ENCODE data around the gene MBTPS1. TPM values are rescaled to one million over a fixed set of nuclear protein-coding genes. Genes with fewer than 3 reads are reported as not detected.

Gene MBTPS1
- total and polyA plus RNA-seq, 12 donors: 61.5 to 132 (median 83.6) TPM

GRCh38 chr16:84027625-84028024, 89.1 kb downstream of the MBTPS1 start:
- Histone ChIP-seq H3K27me3 (no peaks in the 10 kb centered on the region), H3K4me1 (replicated peaks in 1 of 2) (no peaks in the 10 kb centered on the region), H3K36me3 (replicated peaks in 1 of 2) (no peaks in the 10 kb centered on the region), H3K4me3 (no peak overlapping the region), H3K9me3 (replicated peaks in 1 of 3) (no peaks in the 10 kb centered on the region), H3K27ac (no peak overlapping the region)
- no peak for DNase-seq
- TF ChIP-seq, protein P1, sequence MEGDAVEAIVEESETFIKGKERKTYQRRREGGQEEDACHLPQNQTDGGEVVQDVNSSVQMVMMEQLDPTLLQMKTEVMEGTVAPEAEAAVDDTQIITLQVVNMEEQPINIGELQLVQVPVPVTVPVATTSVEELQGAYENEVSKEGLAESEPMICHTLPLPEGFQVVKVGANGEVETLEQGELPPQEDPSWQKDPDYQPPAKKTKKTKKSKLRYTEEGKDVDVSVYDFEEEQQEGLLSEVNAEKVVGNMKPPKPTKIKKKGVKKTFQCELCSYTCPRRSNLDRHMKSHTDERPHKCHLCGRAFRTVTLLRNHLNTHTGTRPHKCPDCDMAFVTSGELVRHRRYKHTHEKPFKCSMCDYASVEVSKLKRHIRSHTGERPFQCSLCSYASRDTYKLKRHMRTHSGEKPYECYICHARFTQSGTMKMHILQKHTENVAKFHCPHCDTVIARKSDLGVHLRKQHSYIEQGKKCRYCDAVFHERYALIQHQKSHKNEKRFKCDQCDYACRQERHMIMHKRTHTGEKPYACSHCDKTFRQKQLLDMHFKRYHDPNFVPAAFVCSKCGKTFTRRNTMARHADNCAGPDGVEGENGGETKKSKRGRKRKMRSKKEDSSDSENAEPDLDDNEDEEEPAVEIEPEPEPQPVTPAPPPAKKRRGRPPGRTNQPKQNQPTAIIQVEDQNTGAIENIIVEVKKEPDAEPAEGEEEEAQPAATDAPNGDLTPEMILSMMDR (IDR thresholded peaks at IDR 0.05): no peak
- TF ChIP-seq POLR2A (IDR thresholded peaks at IDR 0.05): no peak
- intact Hi-C loops (cut with DNase I): no loop called here
- WGBS, 4 donors: 69 to 76% (median 75%) methylated on average over 15 of the region's 15 CpGs

- Histone ChIP-seq H3K4me3 (no peak overlapping the region), H3K9me3 (replicated peaks in 1 of 3) (no peaks in the 10 kb centered on the region), H3K27ac (no peak overlapping the region), H3K27me3 (no peaks in the 10 kb centered on the region), H3K36me3 (replicated peaks in 1 of 2) (no peaks in the 10 kb centered on the region), H3K4me1 (replicated peaks in 1 of 2) (no peaks in the 10 kb centered on the region)
- intact Hi-C loops (cut with DNase I): no loop called here
- no peak for DNase-seq
- 87 to 92% (median 89%) methylated on average over 10 of the region's 10 CpGs for WGBS, 4 donors
- TF ChIP-seq, protein P1 (IDR thresholded peaks at IDR 0.05): no peak
- no peak for TF ChIP-seq POLR2A (IDR thresholded peaks at IDR 0.05)
Observed at GRCh38 chr16:84026606-84027005, 90.1 kb downstream of the MBTPS1 start.

DNA sequence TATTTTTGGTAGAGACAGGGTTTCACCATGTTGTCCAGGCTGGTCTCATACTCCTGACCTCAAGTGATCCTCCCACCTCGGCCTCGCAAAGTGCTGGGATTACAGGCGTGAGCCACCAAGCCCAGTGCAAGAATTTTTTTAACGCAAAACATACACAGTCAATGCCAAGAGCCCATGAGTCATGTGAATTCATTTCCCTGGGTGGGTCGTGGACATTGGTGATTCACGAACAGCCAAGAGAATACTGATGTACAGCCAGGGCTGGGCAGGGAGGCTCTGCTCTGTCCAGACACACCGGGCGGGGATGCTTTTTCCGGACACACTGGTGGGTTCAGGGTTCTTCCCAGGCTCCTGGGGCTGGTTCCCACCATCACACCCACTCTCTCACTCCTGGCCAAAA, 91.9 kb downstream of the MBTPS1 start:
- Histone ChIP-seq H3K4me1 (replicated peaks in 1 of 2) (no peaks in the 10 kb centered on the region), H3K9me3 (replicated peaks in 1 of 3) (no peaks in the 10 kb centered on the region), H3K36me3 (replicated peaks in 1 of 2) (no peaks in the 10 kb centered on the region), H3K27ac (no peak overlapping the region), H3K4me3 (no peak overlapping the region), H3K27me3 (no peaks in the 10 kb centered on the region)
- DNase-seq: no peak
- WGBS, 4 donors: 57 to 82% (median 70%) methylated on average over 7 to 9 of the region's 9 CpGs
- intact Hi-C loops (cut with DNase I): no loop called here
- TF ChIP-seq POLR2A (IDR thresholded peaks at IDR 0.05): no peak
- TF ChIP-seq, protein P1 (IDR thresholded peaks at IDR 0.05): no peak

DNA sequence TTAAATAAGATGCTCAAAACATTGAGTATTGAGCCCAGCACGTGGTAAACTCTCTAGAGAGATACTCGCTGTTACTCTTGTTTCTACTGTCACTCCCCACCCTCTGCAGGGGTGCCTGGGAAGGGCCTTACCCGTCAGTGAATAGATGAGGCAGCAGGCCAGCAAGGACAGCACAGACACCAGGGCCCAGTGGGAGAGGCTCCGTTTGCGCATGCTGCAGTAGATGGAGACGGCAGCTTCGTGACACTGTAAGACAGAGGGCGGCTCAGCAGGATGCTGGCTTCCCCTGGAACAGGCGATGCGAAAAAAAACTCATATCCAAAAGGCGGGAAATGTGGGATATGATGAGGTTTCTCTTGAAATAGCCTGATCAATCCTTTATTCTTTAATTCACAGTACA, 94.1 kb downstream of the MBTPS1 start:
- intact Hi-C loops (cut with DNase I): no loop called here
- Histone ChIP-seq H3K4me3 (no peak overlapping the region), H3K9me3 (replicated peaks in 1 of 3) (no peaks in the 10 kb centered on the region), H3K4me1 (replicated peaks in 1 of 2) (no peaks in the 10 kb centered on the region), H3K27me3 (no peaks in the 10 kb centered on the region), H3K36me3 (replicated peaks in 1 of 2) (no peaks in the 10 kb centered on the region), H3K27ac (no peak overlapping the region)
- TF ChIP-seq, protein P1 (IDR thresholded peaks at IDR 0.05): no peak
- no peak for TF ChIP-seq POLR2A (IDR thresholded peaks at IDR 0.05)
- no peak for DNase-seq
- WGBS, 4 donors: 77 to 82% (median 79%) methylated on average over 11 of the region's 11 CpGs

Data from adrenal gland (tissue), 12 donors.